Frontal cortex (tissue), 4 donors: ENCODE measurements around the gene HOXB4. TPM values are rescaled to one million over a fixed set of nuclear protein-coding genes. Genes with fewer than 3 reads are reported as not detected.

ENCODE experiments used
- DNase-seq, 2 donors: peaks; one replicate each; pipeline ENCODE4 v3.0.0; 2012; ENCODE audit warnings: low spot score in 2 of 2
- FAIRE-seq: peaks from 2 replicates; lab custom pipeline; 2012; peaks lifted over from hg19 to GRCh38; lab: Jason Lieb, UNC
- total RNA-seq: library from RNA; depleted of rRNA; stranded (reverse); fragments of >200 nt; gene quantifications from one replicate; pipeline ENCODE4 v1.2.3, GENCODE V29; 2014
- donor health status: control.
- donor health status: control.
- donor health status: control.

The HOXB4 gene
- not detected for total RNA-seq

- no peak for FAIRE-seq
- DNase-seq, result no peak
Observed at GRCh38 chr17:48577946-48578615, at the start of gene HOXB4. HOXB4 (minus strand) TSS chr17:48578350; CDS start chr17:48578319, 31 bp downstream.

GRCh38 chr17:48627118-48627597, 49.0 kb upstream of the HOXB4 start:
- FAIRE-seq, result no peak

DNA sequence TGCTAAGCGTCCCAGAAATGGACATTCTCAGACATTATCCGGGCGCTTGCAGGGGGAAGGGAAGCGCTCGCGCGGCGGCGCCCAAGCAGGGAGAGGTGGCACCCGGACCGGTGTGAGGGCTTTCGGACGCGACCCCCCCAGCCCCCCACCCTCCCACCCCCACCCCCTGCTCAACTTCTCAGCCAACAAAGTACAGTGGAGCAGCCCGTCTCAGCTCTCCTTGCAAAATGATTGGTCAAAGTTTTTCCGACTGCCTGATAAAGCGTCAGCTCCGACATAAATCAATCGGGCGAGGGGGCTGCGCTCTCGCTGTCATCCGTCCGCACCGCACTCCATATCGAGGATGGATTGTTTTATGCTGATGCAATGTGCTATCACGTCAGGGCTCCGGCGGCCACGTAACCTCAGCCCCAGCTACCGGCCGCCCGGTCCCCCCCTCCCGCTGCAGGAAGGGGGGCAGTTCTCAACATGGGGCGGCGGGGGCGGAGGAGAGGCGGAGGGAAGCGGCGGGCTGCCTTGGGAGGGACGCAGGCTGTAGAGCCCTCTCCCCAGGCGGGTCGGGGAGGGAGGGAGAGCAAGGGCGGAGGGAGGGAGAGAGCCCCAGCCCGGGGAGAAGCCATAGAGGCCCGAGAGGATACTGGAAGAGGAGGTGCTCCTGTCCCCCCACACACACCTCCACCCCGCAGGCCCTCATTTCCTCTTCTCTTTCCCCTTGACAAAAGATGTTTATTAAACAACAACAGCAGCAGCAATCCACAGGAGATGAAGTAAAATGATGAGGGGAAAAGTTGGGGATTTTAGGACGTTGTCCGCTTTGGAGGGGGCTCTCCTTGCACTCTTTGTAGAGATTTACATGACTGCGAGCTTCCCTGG, 48.3 kb upstream of the HOXB4 start, which contains the start of gene HOXB9:
Gene HOXB9, minus strand, starts transcription at position 114 of the 873 bp plus-strand sequence. Its CDS starts 89 bp downstream, at position 25.
- no peak for DNase-seq
- FAIRE-seq, result no peak

More at GRCh38 chr17:48627118-48627597, 49.0 kb upstream of the HOXB4 start:
- DNase-seq, result no peak

DNA sequence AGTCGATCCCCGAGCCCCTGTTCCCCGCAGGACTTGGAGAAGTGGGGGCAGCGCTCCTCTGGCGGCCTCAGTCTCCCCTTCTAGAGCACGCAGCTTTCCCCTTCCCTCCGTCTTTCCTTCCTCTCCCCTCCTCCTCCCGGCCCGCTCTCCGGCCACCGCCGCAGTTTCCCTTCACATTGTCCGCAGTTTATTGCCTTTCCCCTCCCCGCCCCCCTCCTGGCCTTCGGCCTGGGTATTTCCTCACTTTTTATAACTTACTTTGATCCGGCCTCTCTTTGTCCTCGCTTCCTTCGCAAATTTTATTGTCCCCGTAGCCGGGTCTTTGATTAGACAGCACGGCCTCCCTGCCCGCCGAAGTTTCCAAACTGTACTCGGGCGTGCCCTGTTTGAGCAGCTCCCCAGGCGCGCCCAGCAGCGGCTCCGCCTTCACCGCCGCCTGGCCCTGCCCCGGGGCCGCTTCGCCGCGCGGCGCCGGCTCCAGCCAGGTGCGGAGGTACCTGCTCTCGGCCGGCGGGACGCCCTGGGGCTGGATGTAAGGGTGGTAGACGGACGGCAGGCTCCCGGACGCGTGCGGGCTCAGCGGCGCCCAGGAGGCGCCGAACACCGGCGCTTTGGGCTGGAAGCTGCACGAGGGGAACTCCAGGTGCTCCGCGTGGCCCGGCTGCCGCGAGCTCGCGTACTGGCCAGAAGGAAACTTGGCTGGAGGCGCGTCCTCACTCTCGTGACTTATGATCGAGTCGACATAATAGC, 47.5 kb upstream of the HOXB4 start:
- DNase-seq (no peak), FAIRE-seq (no peak)

- DNase-seq (no peak), FAIRE-seq (no peak)
Observed at GRCh38 chr17:48624544-48625494, 46.7 kb upstream of the HOXB4 start.

GRCh38 chr17:48624118-48624517, 46.0 kb upstream of the HOXB4 start:
- DNase-seq, result no peak
- FAIRE-seq, result no peak

DNA sequence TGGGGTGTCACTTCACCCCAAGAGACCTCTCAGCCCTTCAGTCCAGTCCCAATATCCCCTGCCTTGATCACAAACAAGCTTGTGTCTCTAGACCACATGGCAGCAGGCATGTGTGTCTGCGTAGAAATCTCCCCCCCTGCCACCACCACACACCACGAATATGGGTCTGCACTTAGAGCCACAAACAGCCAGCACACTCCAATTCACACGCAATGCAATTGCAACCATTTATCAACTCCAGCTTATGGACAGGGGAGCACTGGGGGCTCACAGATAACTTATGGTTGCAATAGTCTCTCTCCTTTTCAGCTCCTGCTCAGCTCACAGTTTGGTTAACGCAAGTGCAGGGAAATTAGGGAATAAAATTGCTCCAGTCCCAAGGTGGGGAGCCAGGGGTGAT, 45.4 kb upstream of the HOXB4 start:
- FAIRE-seq (no peak), DNase-seq (no peak)

- FAIRE-seq (no peak), DNase-seq (no peak)
Observed at GRCh38 chr17:48622857-48623256, 44.7 kb upstream of the HOXB4 start.

- DNase-seq (no peak), FAIRE-seq (no peak)
Observed at GRCh38 chr17:48621410-48622392, 43.6 kb upstream of the HOXB4 start.

- no peak for FAIRE-seq
- DNase-seq, result no peak
Observed at GRCh38 chr17:48620461-48621139, 42.5 kb upstream of the HOXB4 start.

- DNase-seq (no peak), FAIRE-seq (no peak)
Observed at GRCh38 chr17:48619826-48620449, 41.8 kb upstream of the HOXB4 start.

DNA sequence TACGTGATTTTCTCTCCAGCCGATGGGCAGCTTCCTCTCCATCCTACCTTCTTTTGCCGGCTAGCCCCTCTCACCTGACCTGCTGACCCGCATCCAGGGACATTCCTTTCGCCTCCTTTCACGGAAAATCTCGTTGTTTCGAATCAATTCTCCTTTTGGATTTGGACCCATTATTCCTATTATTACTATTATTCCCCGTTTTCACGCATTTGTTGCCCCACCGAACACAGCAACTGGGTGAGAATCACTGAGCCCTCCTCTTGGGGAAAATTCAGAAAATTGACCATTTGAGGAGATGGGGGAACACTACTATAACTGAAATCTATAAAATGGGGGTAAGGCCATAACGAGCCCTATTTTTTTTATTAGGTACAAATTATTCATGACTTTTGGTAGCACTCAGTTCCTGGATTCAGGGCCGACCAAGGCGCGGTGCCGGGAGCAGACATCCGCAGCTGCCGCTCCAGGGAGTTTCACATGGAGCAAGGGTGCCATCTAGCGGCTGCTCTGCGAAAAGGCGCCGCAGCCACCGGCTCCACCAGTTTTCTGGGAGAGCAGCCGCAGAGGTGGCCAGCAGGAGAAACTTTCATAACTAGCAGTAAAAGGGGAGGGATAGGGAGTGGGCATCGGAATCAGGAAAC, 40.2 kb upstream of the HOXB4 start:
- FAIRE-seq (no peak), DNase-seq (peak; percentile 93 to 99)

DNA sequence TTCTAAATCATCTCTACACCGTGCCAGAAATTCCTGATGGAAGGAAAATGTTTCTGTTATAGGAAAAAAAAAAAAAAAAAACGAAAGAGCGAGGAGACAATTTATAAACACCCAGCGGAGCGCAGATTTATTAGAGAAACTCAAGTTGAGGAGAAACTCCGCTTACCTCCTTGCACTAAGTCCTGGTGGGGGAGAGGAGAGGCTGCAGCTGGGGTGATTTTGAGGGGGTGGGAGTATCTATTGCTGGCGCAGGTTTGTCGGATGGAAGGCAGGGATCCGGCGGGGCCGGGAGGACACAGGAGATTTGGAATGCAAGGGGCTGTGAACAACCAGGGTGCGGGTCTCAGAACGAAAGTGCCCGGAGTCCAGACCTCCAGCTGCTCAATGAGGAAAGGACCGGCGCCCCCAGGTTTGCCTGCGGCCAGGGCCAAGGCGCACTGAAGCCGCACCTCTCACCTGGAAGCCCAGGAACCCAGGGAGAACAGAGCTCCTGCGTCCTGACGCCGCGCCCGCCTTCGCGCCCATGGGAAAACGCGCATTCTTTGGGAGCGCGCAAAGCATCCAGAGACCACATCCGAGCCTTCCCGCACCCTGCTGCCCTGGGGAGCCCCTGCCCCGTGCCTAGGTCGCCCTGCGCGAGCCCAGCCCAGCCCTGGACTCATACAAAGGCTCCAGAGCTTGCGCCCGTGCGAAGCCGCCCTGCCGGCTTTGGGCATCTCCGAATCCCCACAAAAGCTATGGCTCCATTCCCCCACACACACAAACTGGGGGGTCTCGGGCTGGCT, 39.5 kb upstream of the HOXB4 start:
- FAIRE-seq (no peak), DNase-seq (no peak)

DNA sequence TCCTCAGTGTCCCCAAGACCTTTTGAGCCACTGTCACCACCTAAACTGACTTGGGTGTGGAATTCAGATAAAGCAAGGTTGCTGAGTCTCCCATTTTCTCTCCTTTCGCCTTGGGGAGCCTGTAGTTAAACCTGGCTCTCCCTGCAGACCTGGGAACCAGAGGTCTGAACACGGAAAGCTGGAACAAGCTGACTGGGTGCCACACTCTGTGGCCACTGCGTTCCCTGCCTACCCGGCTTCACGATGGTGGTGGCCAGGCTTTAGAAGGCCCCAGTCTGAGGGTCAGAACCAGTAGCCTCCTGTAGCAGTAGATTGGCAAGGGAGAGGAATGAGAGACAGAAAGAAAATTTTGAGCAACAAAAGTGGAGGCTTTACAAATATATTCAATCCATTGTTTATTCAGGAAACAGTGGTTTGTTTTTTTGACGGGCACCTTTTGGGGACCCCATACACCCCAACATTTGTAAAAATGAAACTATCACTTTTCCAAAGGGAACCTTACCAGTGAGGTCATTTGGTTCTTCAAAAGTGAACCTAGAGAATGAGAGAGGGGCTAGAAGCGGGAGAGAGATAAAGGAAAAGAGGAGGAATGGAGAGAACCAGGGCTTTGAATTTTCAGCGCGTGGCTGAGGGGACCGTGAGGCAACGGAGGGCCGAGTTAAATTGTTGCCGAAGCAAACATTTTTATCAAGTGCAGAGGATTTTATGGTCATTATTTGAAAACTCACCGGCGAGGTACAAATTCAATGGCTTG, 38.7 kb upstream of the HOXB4 start:
- DNase-seq (no peak), FAIRE-seq (no peak)
